Measurements from ENCODE around the gene RAB29. TPM values are rescaled to one million over a fixed set of nuclear protein-coding genes. Genes with fewer than 3 reads are reported as not detected.

RAB29 gene
- polyA plus RNA-seq, 6 donors from 2014 or later: 70.2 to 136 (median 112) TPM

- H3K4me1 Mint-ChIP-seq: peaks cover 14 to 45% (median 40%) of the 10 kb centered on the region in 3 donors
- no peak for DNase-seq
- no peaks in the 10 kb centered on the region for H3K9me3 Mint-ChIP-seq
- peak overlapping the region in 5 of 6 donors; percentile 28 to 97 (median 73) for H3K27ac Mint-ChIP-seq
- peak overlapping the region in 1 of 8 donors; percentile 22 for H3K4me3 Mint-ChIP-seq
- no peaks in the 10 kb centered on the region for H3K27me3 Mint-ChIP-seq
- ATAC-seq (ENCODE audit: low read depth in 2 of 2): no peak
- peaks cover 0 to 8% of the 10 kb centered on the region in 2 donors for H3K36me3 Mint-ChIP-seq
Measured at GRCh38 chr1:205769641-205770365, 5.5 kb downstream of the RAB29 start.

- DNase-seq: no peak
- ATAC-seq (ENCODE audit: low read depth in 2 of 2): no peak
- H3K36me3 Mint-ChIP-seq: peaks cover 0 to 8% of the 10 kb centered on the region in 2 donors
- peaks cover 2 to 22% (median 21%) of the 10 kb centered on the region in 3 donors for H3K4me1 Mint-ChIP-seq
- peak overlapping the region in 5 of 6 donors; percentile 13 to 90 (median 79) for H3K27ac Mint-ChIP-seq
- H3K9me3 Mint-ChIP-seq: no peaks in the 10 kb centered on the region
- H3K27me3 Mint-ChIP-seq: no peaks in the 10 kb centered on the region
- H3K4me3 Mint-ChIP-seq: no peak overlapping the region
Measured at GRCh38 chr1:205767248-205767647, 8.0 kb downstream of the RAB29 start.

- no peak overlapping the region for H3K4me3 Mint-ChIP-seq
- peaks cover 0 to 8% of the 10 kb centered on the region in 2 donors for H3K36me3 Mint-ChIP-seq
- peaks cover 0 to 16% (median 14%) of the 10 kb centered on the region in 3 donors for H3K4me1 Mint-ChIP-seq
- ATAC-seq (ENCODE audit: low read depth in 2 of 2) (no peak), DNase-seq (no peak)
- H3K27me3 Mint-ChIP-seq: no peaks in the 10 kb centered on the region
- H3K27ac Mint-ChIP-seq: peak overlapping the region in 1 of 6 donors; percentile 78
- no peaks in the 10 kb centered on the region for H3K9me3 Mint-ChIP-seq
Measured at GRCh38 chr1:205766570-205766969, 8.7 kb downstream of the RAB29 start.

- no peaks in the 10 kb centered on the region for H3K9me3 Mint-ChIP-seq
- peaks cover 0 to 11% (median 9%) of the 10 kb centered on the region in 3 donors for H3K4me1 Mint-ChIP-seq
- no peak overlapping the region for H3K4me3 Mint-ChIP-seq
- H3K27me3 Mint-ChIP-seq: no peaks in the 10 kb centered on the region
- peak overlapping the region in 3 of 6 donors; percentile 43 to 78 (median 56) for H3K27ac Mint-ChIP-seq
- no peak for DNase-seq
- peaks cover 0 to 8% of the 10 kb centered on the region in 2 donors for H3K36me3 Mint-ChIP-seq
- ATAC-seq (ENCODE audit: low read depth in 2 of 2): no peak
Measured at GRCh38 chr1:205766038-205766437, 9.2 kb downstream of the RAB29 start.

- H3K4me1 Mint-ChIP-seq: peaks cover 0 to 7% (median 2%) of the 10 kb centered on the region in 3 donors
- DNase-seq (no peak), ATAC-seq (ENCODE audit: low read depth in 2 of 2) (no peak)
- no peaks in the 10 kb centered on the region for H3K36me3 Mint-ChIP-seq
- H3K27me3 Mint-ChIP-seq: no peaks in the 10 kb centered on the region
- H3K27ac Mint-ChIP-seq: peak overlapping the region in 1 of 6 donors; percentile 65
- no peaks in the 10 kb centered on the region for H3K9me3 Mint-ChIP-seq
- H3K4me3 Mint-ChIP-seq: no peak overlapping the region
Measured at GRCh38 chr1:205764578-205764977, 10.7 kb downstream of the RAB29 start.

- no peak overlapping the region for H3K4me3 Mint-ChIP-seq
- H3K27ac Mint-ChIP-seq: no peak overlapping the region
- H3K4me1 Mint-ChIP-seq: peaks cover 0 to 7% (median 0%) of the 10 kb centered on the region in 3 donors
- ATAC-seq (ENCODE audit: low read depth in 2 of 2) (no peak), DNase-seq (no peak)
- H3K36me3 Mint-ChIP-seq: no peaks in the 10 kb centered on the region
- H3K9me3 Mint-ChIP-seq: no peaks in the 10 kb centered on the region
- no peaks in the 10 kb centered on the region for H3K27me3 Mint-ChIP-seq
Measured at GRCh38 chr1:205763980-205764379, 11.3 kb downstream of the RAB29 start.

- H3K4me3 Mint-ChIP-seq: no peak overlapping the region
- no peak for ATAC-seq (ENCODE audit: low read depth in 2 of 2)
- no peak for DNase-seq
- H3K36me3 Mint-ChIP-seq: peaks cover 0 to 5% of the 10 kb centered on the region in 2 donors
- H3K27me3 Mint-ChIP-seq: no peaks in the 10 kb centered on the region
- peaks cover 0 to 7% (median 0%) of the 10 kb centered on the region in 3 donors for H3K4me1 Mint-ChIP-seq
- peak overlapping the region in 1 of 6 donors; percentile 93 for H3K27ac Mint-ChIP-seq
- H3K9me3 Mint-ChIP-seq: no peaks in the 10 kb centered on the region
Measured at GRCh38 chr1:205760606-205761005, 14.7 kb downstream of the RAB29 start.

- no peak overlapping the region for H3K27ac Mint-ChIP-seq
- DNase-seq (no peak), ATAC-seq (ENCODE audit: low read depth in 2 of 2) (no peak)
Measured at GRCh38 chr1:205756552-205756951, 18.7 kb downstream of the RAB29 start.

GRCh38 chr1:205754857-205755256, 20.4 kb downstream of the RAB29 start:
- Mint-ChIP-seq H3K27me3 (no peaks in the 10 kb centered on the region), H3K4me3 (no peak overlapping the region), H3K4me1 (peaks cover 0 to 10% (median 8%) of the 10 kb centered on the region in 3 donors), H3K9me3 (no peaks in the 10 kb centered on the region), H3K27ac (no peak overlapping the region), H3K36me3 (peaks cover 5% of the 10 kb centered on the region in 2 donors)
- no peak for ATAC-seq (ENCODE audit: low read depth in 2 of 2)
- DNase-seq: no peak

More at GRCh38 chr1:205756552-205756951, 18.7 kb downstream of the RAB29 start:
- no peaks in the 10 kb centered on the region for H3K9me3 Mint-ChIP-seq
- no peaks in the 10 kb centered on the region for H3K27me3 Mint-ChIP-seq
- peaks cover 0 to 5% of the 10 kb centered on the region in 2 donors for H3K36me3 Mint-ChIP-seq
- peak overlapping the region in 1 of 8 donors; percentile 35 for H3K4me3 Mint-ChIP-seq
- no peaks in the 10 kb centered on the region for H3K4me1 Mint-ChIP-seq

GRCh38 chr1:205751036-205751651, 24.1 kb downstream of the RAB29 start:
- no peak for DNase-seq
- no peaks in the 10 kb centered on the region for H3K27me3 Mint-ChIP-seq
- peak overlapping the region; percentile 89 to 100 (median 95) for H3K4me3 Mint-ChIP-seq
- no peaks in the 10 kb centered on the region for H3K9me3 Mint-ChIP-seq
- no peak for ATAC-seq (ENCODE audit: low read depth in 2 of 2)
- H3K4me1 Mint-ChIP-seq: peaks cover 15 to 36% (median 31%) of the 10 kb centered on the region in 3 donors
- H3K36me3 Mint-ChIP-seq: peaks cover 0 to 8% of the 10 kb centered on the region in 2 donors
- H3K27ac Mint-ChIP-seq: peak overlapping the region in 4 of 6 donors; percentile 40 to 99 (median 98)

- ATAC-seq (ENCODE audit: low read depth in 2 of 2): peak; percentile 76
- Mint-ChIP-seq H3K36me3 (peaks cover 0 to 8% of the 10 kb centered on the region in 2 donors), H3K27ac (peak within 1 kb of the TSS; percentile 98 to 100 (median 99))
Measured at GRCh38 chr1:205750138-205751035, 24.9 kb downstream of the RAB29 start, which contains the start of gene NUCKS1. Gene NUCKS1 (minus strand): TSS chr1:205750182. CDS start chr1:205749973, 209 bp downstream.

GRCh38 chr1:205749234-205750137, 25.8 kb downstream of the RAB29 start:
- H3K36me3 Mint-ChIP-seq: peaks cover 0 to 8% of the 10 kb centered on the region in 2 donors
- DNase-seq (peak; percentile 97), ATAC-seq (ENCODE audit: low read depth in 2 of 2) (peak; percentile 74 to 75)
- H3K4me3 Mint-ChIP-seq: peak overlapping the region; percentile 89 to 100 (median 96)
- no peaks in the 10 kb centered on the region for H3K27me3 Mint-ChIP-seq
- H3K9me3 Mint-ChIP-seq: no peaks in the 10 kb centered on the region
- H3K4me1 Mint-ChIP-seq: peaks cover 15 to 46% (median 34%) of the 10 kb centered on the region in 3 donors
- peak overlapping the region; percentile 98 to 100 (median 99) for H3K27ac Mint-ChIP-seq

More at GRCh38 chr1:205750138-205751035, 24.9 kb downstream of the RAB29 start, which contains the start of gene NUCKS1:
- Mint-ChIP-seq H3K27me3 (no peaks in the 10 kb centered on the region), H3K4me3 (peak within 1 kb of the TSS; percentile 89 to 100 (median 96)), H3K9me3 (no peaks in the 10 kb centered on the region), H3K4me1 (peaks cover 15 to 43% (median 34%) of the 10 kb centered on the region in 3 donors)
- DNase-seq: peak; percentile 97

All from naive B cell (primary cell).